Superior temporal gyrus (tissue), 1 donor: Measurements from ENCODE around the gene NAV3.

ENCODE experiments used
- DNase-seq: peaks from one replicate; pipeline ENCODE4 v3.0.0-alpha.2; 2016; ENCODE audit errors: extremely low spot score

The NAV3 gene

GRCh38 chr12:78187741-78188140 is 357.0 kb downstream of the NAV3 start:
- DNase-seq = no peak

- no peak for DNase-seq
Measured at GRCh38 chr12:78189656-78190055, 359.0 kb downstream of the NAV3 start.

- no peak for DNase-seq
Measured at GRCh38 chr12:78191611-78192010, 360.9 kb downstream of the NAV3 start.

GRCh38 chr12:78192979-78193378 is 362.3 kb downstream of the NAV3 start:
- DNase-seq = peak; percentile 58

- DNase-seq = no peak
Measured at GRCh38 chr12:78194448-78194847, 363.8 kb downstream of the NAV3 start.

- peak; percentile 80 for DNase-seq
Measured at GRCh38 chr12:78198896-78199295, 368.2 kb downstream of the NAV3 start.

- DNase-seq = no peak
Measured at GRCh38 chr12:78199926-78200325, 369.2 kb downstream of the NAV3 start.

GRCh38 chr12:78204926-78205325 is 374.2 kb downstream of the NAV3 start:
- no peak for DNase-seq

GRCh38 chr12:78208092-78208491 is 377.4 kb downstream of the NAV3 start:
- no peak for DNase-seq

- peak; percentile 72 for DNase-seq
Measured at GRCh38 chr12:78209846-78210505, 379.3 kb downstream of the NAV3 start.

GRCh38 chr12:78210506-78210860 is 379.8 kb downstream of the NAV3 start:
- DNase-seq = no peak

GRCh38 chr12:78210894-78211302 is 380.2 kb downstream of the NAV3 start:
- no peak for DNase-seq

GRCh38 chr12:78220811-78221210 is 390.1 kb downstream of the NAV3 start:
- DNase-seq = no peak

- DNase-seq = no peak
Measured at GRCh38 chr12:78224154-78224553, 393.5 kb downstream of the NAV3 start.

- DNase-seq = peak; percentile 68
Measured at GRCh38 chr12:78226763-78227162, 396.1 kb downstream of the NAV3 start.

GRCh38 chr12:78229591-78230101 is 399.0 kb downstream of the NAV3 start:
- no peak for DNase-seq

- no peak for DNase-seq
Measured at GRCh38 chr12:78232756-78233155, 402.1 kb downstream of the NAV3 start.

GRCh38 chr12:78236264-78236663 is 405.6 kb downstream of the NAV3 start:
- no peak for DNase-seq

- no peak for DNase-seq
Measured at GRCh38 chr12:78239544-78239943, 408.9 kb downstream of the NAV3 start.

GRCh38 chr12:78240827-78241226 is 410.1 kb downstream of the NAV3 start:
- no peak for DNase-seq

- DNase-seq = no peak
Measured at GRCh38 chr12:78241446-78241845, 410.8 kb downstream of the NAV3 start.

- DNase-seq = no peak
Measured at GRCh38 chr12:78244916-78245507, 414.3 kb downstream of the NAV3 start.

GRCh38 chr12:78248321-78248720 is 417.6 kb downstream of the NAV3 start:
- no peak for DNase-seq

GRCh38 chr12:78249578-78249977 is 418.9 kb downstream of the NAV3 start:
- no peak for DNase-seq
